ENCODE results near the gene HSPB6. TPM values are rescaled to one million over a fixed set of nuclear protein-coding genes. Genes with fewer than 3 reads are reported as not detected.

HSPB6 gene
- total RNA-seq, 1 experiment from 2014 or later, result 0.48 TPM

DNA sequence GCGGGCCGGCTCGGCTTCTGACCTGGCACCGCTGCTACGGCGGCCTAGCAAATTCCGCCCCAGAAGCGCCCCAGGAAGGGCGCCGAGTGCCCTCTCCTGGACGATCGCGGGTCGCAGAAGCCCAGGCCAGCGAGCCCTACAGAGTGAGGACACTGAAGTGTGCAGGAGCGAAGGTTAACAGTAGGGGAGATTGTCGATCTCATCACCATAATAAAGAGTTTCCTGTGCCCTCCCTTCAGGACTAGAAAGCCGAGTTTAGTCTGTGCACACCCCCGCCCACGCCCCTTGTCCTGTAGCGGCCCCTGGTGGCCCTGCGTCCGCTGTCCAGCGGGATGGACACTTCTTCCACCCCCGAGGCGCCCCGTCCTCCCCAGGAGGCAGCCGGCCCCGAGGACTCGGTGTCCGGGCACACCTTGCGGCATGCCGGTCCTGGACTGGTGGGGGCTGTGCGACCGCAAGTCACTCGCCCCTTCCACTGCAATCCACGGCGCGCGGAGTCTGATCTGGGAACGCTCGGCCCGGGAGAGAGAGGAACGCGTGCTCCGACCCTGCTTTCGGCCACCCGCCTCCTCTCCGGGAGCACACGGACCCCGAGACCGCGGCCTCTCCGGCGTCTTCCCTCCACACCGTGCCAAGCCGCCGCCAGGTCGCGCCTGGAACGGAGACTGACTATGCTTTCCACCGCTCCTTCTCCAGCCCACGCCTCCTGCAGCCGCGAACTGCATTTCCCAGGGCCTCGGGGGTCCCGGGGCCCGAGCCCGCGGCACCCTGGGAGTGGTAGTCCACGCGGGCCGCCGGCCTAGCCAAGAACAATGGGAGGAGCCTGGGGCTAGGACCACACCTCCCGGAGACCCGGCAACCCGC, 39.8 kb downstream of the HSPB6 start:
- Histone ChIP-seq H3K36me3 (replicated peaks; ENCODE audit: control insufficient read depth, insufficient read depth, low read length) (peaks cover 6% of the 10 kb centered on the region), H3K27me3 (ENCODE audit: control insufficient read depth, insufficient read depth, low read length) (peaks cover 3% of the 10 kb centered on the region), H3K4me3 (ENCODE audit: insufficient read depth, low read depth, low read length) (peak overlapping the region; percentile 94)
- DNase-seq, result peak; percentile 100

DNA sequence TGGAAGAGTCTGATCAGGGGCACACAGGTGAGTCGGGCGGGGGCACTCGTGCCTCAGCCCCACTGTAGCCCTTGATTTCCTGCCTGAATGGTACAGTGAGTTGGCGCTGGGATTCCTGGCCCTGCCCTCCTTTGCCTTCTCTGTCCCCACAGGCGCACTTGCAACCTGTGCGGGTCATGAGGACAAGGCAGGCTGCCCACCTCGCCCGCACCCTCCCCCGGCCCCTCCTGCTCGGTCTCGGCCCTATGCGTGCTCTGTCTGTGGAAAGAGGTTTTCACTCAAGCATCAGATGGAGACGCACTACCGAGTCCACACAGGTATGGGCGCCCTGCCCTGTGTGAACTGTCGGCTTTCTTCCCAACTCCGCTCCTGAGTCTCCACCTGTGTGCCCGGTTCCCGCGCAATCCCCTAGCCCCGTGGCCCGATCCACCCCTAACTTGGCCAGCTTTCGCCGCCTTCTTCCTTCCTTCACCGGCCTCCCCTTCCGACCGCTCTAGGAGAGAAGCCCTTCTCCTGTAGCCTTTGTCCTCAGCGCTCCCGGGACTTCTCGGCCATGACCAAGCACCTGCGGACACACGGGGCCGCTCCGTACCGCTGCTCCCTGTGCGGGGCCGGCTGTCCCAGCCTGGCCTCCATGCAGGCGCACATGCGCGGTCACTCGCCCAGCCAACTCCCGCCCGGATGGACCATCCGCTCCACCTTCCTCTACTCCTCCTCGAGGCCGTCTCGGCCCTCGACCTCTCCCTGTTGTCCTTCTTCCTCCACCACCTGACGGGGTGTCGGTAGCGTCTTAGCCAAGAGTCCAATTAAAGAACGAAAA, 40.6 kb downstream of the HSPB6 start:
- peaks cover 3% of the 10 kb centered on the region for H3K36me3 ChIP-seq (replicated peaks; ENCODE audit: control insufficient read depth, insufficient read depth, low read length)
- peaks cover 3% of the 10 kb centered on the region for H3K27me3 ChIP-seq (ENCODE audit: control insufficient read depth, insufficient read depth, low read length)
- peak; percentile 89 for DNase-seq
- H3K4me3 ChIP-seq (ENCODE audit: insufficient read depth, low read depth, low read length), result peak overlapping the region; percentile 94

DNA sequence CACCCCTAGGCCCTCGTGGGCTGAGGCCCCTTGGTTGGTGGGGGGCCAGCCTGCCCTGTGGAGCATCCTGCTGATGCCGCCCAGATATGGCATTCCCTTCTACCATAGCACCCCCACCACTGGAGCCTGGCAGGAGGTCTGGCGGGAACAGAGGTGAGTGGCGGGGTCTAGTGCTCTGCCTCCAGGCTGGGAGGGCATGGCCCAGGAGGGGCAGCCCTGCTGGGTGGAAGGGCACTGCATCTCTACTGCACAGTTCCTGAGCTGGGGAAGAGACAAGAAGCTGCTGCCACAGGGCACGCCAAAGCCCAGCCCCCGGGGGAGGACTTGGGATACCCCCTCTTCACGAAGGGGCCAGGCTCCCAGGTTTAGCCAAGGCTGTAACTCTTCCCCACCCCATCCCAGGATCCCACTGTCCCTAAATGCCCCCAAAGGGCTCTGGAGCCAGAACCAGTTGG, 41.4 kb downstream of the HSPB6 start:
- Histone ChIP-seq H3K4me3 (ENCODE audit: insufficient read depth, low read depth, low read length) (peak overlapping the region; percentile 94), H3K36me3 (replicated peaks; ENCODE audit: control insufficient read depth, insufficient read depth, low read length) (peaks cover 3% of the 10 kb centered on the region), H3K27me3 (ENCODE audit: control insufficient read depth, insufficient read depth, low read length) (peaks cover 3% of the 10 kb centered on the region)
- peak; percentile 56 for DNase-seq

- Histone ChIP-seq H3K36me3 (replicated peaks; ENCODE audit: control insufficient read depth, insufficient read depth, low read length) (no peaks in the 10 kb centered on the region), H3K4me3 (ENCODE audit: insufficient read depth, low read depth, low read length) (no peak overlapping the region), H3K27me3 (ENCODE audit: control insufficient read depth, insufficient read depth, low read length) (peaks cover 3% of the 10 kb centered on the region)
- peak; percentile 80 for DNase-seq
Observed at GRCh38 chr19:35714601-35715354, 42.1 kb downstream of the HSPB6 start.

- Histone ChIP-seq H3K4me3 (ENCODE audit: insufficient read depth, low read depth, low read length) (no peak overlapping the region), H3K27me3 (ENCODE audit: control insufficient read depth, insufficient read depth, low read length) (peaks cover 3% of the 10 kb centered on the region), H3K36me3 (replicated peaks; ENCODE audit: control insufficient read depth, insufficient read depth, low read length) (no peaks in the 10 kb centered on the region)
- DNase-seq, result no peak
Observed at GRCh38 chr19:35713904-35714495, 42.8 kb downstream of the HSPB6 start.

DNA sequence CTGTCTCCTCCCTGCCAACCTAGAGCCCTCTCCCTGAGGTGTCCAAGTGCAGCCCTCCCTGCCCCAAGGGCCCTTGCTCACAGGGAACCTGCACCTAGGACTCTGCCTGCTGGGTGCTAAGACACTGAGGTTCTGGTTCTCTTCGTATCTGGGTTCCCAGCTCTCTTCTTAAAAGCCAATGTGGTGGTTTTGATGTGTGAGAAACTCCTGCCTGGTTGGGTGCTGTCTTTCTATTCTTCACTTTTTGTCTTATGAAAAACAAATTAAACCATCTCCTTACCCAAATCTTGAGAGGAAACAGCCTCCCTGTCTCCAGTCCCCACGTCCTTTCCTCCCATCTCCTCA, 43.4 kb downstream of the HSPB6 start:
- Histone ChIP-seq H3K27me3 (ENCODE audit: control insufficient read depth, insufficient read depth, low read length) (peaks cover 3% of the 10 kb centered on the region), H3K4me3 (ENCODE audit: insufficient read depth, low read depth, low read length) (no peak overlapping the region), H3K36me3 (replicated peaks; ENCODE audit: control insufficient read depth, insufficient read depth, low read length) (no peaks in the 10 kb centered on the region)
- DNase-seq, result no peak

GRCh38 chr19:35712567-35713505, 44.0 kb downstream of the HSPB6 start:
- Histone ChIP-seq H3K27me3 (ENCODE audit: control insufficient read depth, insufficient read depth, low read length) (peaks cover 3% of the 10 kb centered on the region), H3K36me3 (replicated peaks; ENCODE audit: control insufficient read depth, insufficient read depth, low read length) (no peaks in the 10 kb centered on the region), H3K4me3 (ENCODE audit: insufficient read depth, low read depth, low read length) (no peak overlapping the region)
- DNase-seq, result peak; percentile 80

DNA sequence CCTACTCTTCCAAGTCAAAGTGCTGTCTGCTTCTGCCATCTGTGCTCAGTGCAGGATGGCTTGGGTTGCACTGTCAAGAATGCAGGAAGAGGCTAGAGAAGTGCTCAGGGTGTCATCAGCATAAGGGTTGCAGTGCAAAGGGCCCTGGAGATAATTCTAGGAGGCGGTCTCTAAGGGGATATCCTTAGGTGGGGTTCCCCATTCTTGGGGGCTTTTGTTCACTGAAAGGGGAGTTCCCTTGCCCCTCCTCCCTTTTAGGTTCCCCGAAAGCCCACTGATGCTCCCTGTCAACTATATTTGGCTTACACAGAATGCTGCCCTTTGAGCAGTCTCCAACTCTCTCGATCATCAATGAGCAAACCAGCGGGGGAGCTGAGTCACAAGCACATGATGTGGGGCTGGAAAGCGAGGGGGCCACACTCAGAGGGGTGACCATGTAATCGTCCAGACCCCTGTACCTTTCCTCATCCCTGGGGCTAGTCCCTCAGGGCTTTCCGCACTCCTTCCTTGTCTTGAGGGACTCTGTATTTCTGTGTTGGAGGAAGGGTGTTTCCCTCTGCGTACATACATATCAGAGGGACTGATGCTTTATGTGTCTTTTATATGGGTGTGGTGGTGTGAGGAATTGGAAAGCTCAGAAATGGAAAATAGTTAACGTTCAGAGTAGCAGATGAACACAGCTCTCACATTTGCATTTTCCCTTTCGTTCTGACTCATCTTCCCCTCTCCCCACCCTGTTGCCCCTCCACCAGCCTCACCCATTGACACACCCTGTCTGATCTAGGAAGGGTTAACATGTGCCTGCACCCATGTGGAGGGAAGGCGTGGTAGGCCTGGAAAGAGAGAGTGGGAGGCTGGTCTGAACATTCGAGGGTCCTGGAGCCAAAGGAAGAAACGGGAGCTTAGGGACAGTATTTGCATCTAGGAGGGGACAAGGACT, 45.8 kb downstream of the HSPB6 start:
- no peak for DNase-seq
- no peak overlapping the region for H3K4me3 ChIP-seq (ENCODE audit: insufficient read depth, low read depth, low read length)
- no peaks in the 10 kb centered on the region for H3K36me3 ChIP-seq (replicated peaks; ENCODE audit: control insufficient read depth, insufficient read depth, low read length)
- H3K27me3 ChIP-seq (ENCODE audit: control insufficient read depth, insufficient read depth, low read length), result peaks cover 3% of the 10 kb centered on the region

DNA sequence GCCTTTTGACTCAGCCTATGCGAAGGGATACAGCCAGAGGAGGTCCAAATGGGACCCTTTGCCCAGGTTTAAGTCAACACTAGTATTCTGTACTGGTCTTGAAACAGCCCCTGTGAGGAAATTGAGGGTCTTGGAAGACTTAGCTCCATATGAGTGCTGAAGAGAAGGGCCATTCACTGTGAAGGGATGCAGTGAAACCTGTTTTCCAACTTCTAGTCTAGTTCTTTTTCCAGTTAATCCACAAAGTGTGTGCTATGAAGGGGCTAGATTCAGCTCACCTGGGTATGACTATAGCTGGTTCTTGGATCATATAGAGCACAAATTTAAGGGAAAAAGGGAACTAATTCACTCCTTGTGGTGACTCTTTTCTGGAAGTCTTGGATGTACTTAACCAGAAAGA, 48.4 kb downstream of the HSPB6 start:
- DNase-seq, result no peak
- H3K36me3 ChIP-seq (replicated peaks; ENCODE audit: control insufficient read depth, insufficient read depth, low read length), result no peaks in the 10 kb centered on the region
- H3K4me3 ChIP-seq (ENCODE audit: insufficient read depth, low read depth, low read length), result no peak overlapping the region
- H3K27me3 ChIP-seq (ENCODE audit: control insufficient read depth, insufficient read depth, low read length), result peaks cover 10% of the 10 kb centered on the region

Other genes with a start within 250 kb of the HSPB6 start
- gene DMKN, start 243.4 kb downstream of the HSPB6 start, total RNA-seq (2014; rRNA removed; shearing (Covaris generic)), result 179 and 182 TPM in 2 replicates
- not detected in 2 replicates for gene SBSN, start 228.7 kb downstream of the HSPB6 start, total RNA-seq (2014; rRNA removed; shearing (Covaris generic))
- 0.07 TPM in 1 of 2 replicates, not detected in the other for gene GAPDHS, start 223.6 kb downstream of the HSPB6 start, total RNA-seq (2014; rRNA removed; shearing (Covaris generic))
- 208 and 225 TPM in 2 replicates for gene TMEM147, start 211.4 kb downstream of the HSPB6 start, total RNA-seq (2014; rRNA removed; shearing (Covaris generic))
- gene ATP4A, start 193.4 kb downstream of the HSPB6 start, total RNA-seq (2014; rRNA removed; shearing (Covaris generic)), result 0.21 TPM in 1 of 2 replicates, not detected in the other
- gene PMIS2, start 170.9 kb downstream of the HSPB6 start, total RNA-seq (2014; rRNA removed; shearing (Covaris generic)), result not detected in 2 replicates
- gene HAUS5, start 144.3 kb downstream of the HSPB6 start, total RNA-seq (2014; rRNA removed; shearing (Covaris generic)), result 25.6 and 27.4 TPM in 2 replicates
- gene RBM42, start 128.0 kb downstream of the HSPB6 start, total RNA-seq (2014; rRNA removed; shearing (Covaris generic)), result 75.0 and 81.4 TPM in 2 replicates
- gene ETV2, start 115.3 kb downstream of the HSPB6 start, total RNA-seq (2014; rRNA removed; shearing (Covaris generic)), result 0.35 and 0.81 TPM in 2 replicates
- 500 and 605 TPM in 2 replicates for gene COX6B1, start 108.7 kb downstream of the HSPB6 start, total RNA-seq (2014; rRNA removed; shearing (Covaris generic))
- gene UPK1A, start 90.5 kb downstream of the HSPB6 start, total RNA-seq (2014; rRNA removed; shearing (Covaris generic)), result 0.14 and 0.74 TPM in 2 replicates
- not detected in 2 replicates for gene ZBTB32, start 52.5 kb downstream of the HSPB6 start, total RNA-seq (2014; rRNA removed; shearing (Covaris generic))
- gene KMT2B, start 39.0 kb downstream of the HSPB6 start, total RNA-seq (2014; rRNA removed; shearing (Covaris generic)), result 12.9 and 16.3 TPM in 2 replicates
- 11.5 and 15.2 TPM in 2 replicates for gene IGFLR1, start 14.6 kb downstream of the HSPB6 start, total RNA-seq (2014; rRNA removed; shearing (Covaris generic))
- 11.6 and 13.4 TPM in 2 replicates for gene U2AF1L4, start 11.6 kb downstream of the HSPB6 start, total RNA-seq (2014; rRNA removed; shearing (Covaris generic))
- gene PSENEN, start 11.4 kb downstream of the HSPB6 start, total RNA-seq (2014; rRNA removed; shearing (Covaris generic)), result 53.2 and 58.6 TPM in 2 replicates
- gene LIN37, start 8.5 kb downstream of the HSPB6 start, total RNA-seq (2014; rRNA removed; shearing (Covaris generic)), result 5.0 and 17.2 TPM in 2 replicates
- gene PROSER3, start 1.1 kb upstream of the HSPB6 start, total RNA-seq (2014; rRNA removed; shearing (Covaris generic)), result 6.8 and 14.0 TPM in 2 replicates
- 3.7 and 6.4 TPM in 2 replicates for gene ARHGAP33, start 18.5 kb upstream of the HSPB6 start, total RNA-seq (2014; rRNA removed; shearing (Covaris generic))
- gene PRODH2, start 55.8 kb upstream of the HSPB6 start, total RNA-seq (2014; rRNA removed; shearing (Covaris generic)), result not detected in 2 replicates
- gene NPHS1, start 95.5 kb upstream of the HSPB6 start, total RNA-seq (2014; rRNA removed; shearing (Covaris generic)), result not detected in 2 replicates
- gene KIRREL2, start 99.9 kb upstream of the HSPB6 start, total RNA-seq (2014; rRNA removed; shearing (Covaris generic)), result 0.55 and 0.92 TPM in 2 replicates
- 18.3 and 19.3 TPM in 2 replicates for gene APLP1, start 111.5 kb upstream of the HSPB6 start, total RNA-seq (2014; rRNA removed; shearing (Covaris generic))
- gene NFKBID, start 143.5 kb upstream of the HSPB6 start, total RNA-seq (2014; rRNA removed; shearing (Covaris generic)), result 6.8 and 7.5 TPM in 2 replicates
- gene HCST, start 145.5 kb upstream of the HSPB6 start, total RNA-seq (2014; rRNA removed; shearing (Covaris generic)), result 2.4 and 2.8 TPM in 2 replicates
- gene TYROBP, start 151.3 kb upstream of the HSPB6 start, total RNA-seq (2014; rRNA removed; shearing (Covaris generic)), result not detected in 2 replicates
- 9.9 and 13.4 TPM in 2 replicates for gene LRFN3, start 179.3 kb upstream of the HSPB6 start, total RNA-seq (2014; rRNA removed; shearing (Covaris generic))
- 32.9 and 41.9 TPM in 2 replicates for gene SDHAF1, start 238.2 kb upstream of the HSPB6 start, total RNA-seq (2014; rRNA removed; shearing (Covaris generic))